ENCODE measurements around the gene PDC. TPM values are rescaled to one million over a fixed set of nuclear protein-coding genes. Genes with fewer than 3 reads are reported as not detected.
A peak's percentile ranks its signal among the peaks of the same experiment; 100 is the strongest.

The PDC gene
- total RNA-seq, 1 experiment from 2014 or later = not detected

DNA sequence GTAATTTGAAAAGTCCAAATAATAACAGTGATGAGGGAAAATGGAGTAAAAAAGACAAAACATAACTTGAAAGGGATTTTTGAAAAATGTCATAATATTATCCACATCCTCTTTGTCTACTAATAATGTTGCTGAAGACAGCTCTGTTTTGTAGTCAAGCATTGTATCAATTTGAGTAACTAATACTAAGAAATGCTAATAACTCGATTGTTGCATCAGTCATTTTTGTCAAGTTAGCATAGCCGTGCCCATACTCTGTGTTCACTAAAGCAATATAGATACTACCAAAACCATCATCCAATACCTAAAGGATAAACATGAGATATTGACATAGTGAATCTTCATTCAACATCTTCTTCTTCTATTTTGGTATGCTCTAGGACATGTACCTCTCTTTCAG, 17.3 kb downstream of the PDC start:
- Histone ChIP-seq H3K9me3 (no peaks in the 10 kb centered on the region), H3K4me1 (peaks cover 10% of the 10 kb centered on the region; the same call in 1 of the 2 replicates), H3K27me3 (replicated peaks; ENCODE audit: control insufficient read depth, insufficient read depth, low read length) (no peaks in the 10 kb centered on the region), H3K36me3 (ENCODE audit: control insufficient read depth, insufficient read depth, low read length) (no peaks in the 10 kb centered on the region), H3K4me3 (ENCODE audit: low read depth, low read length) (no peak overlapping the region)
- Mint-ChIP-seq H3K9me3 (ENCODE audit: unreplicated experiment) (peaks cover 4% of the 10 kb centered on the region), H3K4me1 (ENCODE audit: low read depth, unreplicated experiment) (peaks cover 19% of the 10 kb centered on the region), H3K27me3 (ENCODE audit: insufficient read depth, unreplicated experiment) (no peaks in the 10 kb centered on the region), H3K4me3 (ENCODE audit: unreplicated experiment) (no peak overlapping the region), H3K27ac (ENCODE audit: unreplicated experiment) (no peak overlapping the region), H3K36me3 (ENCODE audit: insufficient read depth, unreplicated experiment) (no peaks in the 10 kb centered on the region)
- BruUV-seq (replicated peaks) = no TSS peak
- TF ChIP-seq, protein P1, sequence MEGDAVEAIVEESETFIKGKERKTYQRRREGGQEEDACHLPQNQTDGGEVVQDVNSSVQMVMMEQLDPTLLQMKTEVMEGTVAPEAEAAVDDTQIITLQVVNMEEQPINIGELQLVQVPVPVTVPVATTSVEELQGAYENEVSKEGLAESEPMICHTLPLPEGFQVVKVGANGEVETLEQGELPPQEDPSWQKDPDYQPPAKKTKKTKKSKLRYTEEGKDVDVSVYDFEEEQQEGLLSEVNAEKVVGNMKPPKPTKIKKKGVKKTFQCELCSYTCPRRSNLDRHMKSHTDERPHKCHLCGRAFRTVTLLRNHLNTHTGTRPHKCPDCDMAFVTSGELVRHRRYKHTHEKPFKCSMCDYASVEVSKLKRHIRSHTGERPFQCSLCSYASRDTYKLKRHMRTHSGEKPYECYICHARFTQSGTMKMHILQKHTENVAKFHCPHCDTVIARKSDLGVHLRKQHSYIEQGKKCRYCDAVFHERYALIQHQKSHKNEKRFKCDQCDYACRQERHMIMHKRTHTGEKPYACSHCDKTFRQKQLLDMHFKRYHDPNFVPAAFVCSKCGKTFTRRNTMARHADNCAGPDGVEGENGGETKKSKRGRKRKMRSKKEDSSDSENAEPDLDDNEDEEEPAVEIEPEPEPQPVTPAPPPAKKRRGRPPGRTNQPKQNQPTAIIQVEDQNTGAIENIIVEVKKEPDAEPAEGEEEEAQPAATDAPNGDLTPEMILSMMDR (IDR thresholded peaks at IDR 0.05; ENCODE audit: insufficient read depth in 1 of 2, low read depth in 1 of 2, low read length in 1 of 2, severe bottlenecking in 1 of 2, unreplicated experiment in 1 of 2) = no peak
- intact Hi-C loops (cut with micrococcal nuclease; ENCODE audit: unreplicated experiment) = no loop called here
- ChIA-PET CTCF (no interaction called here), POLR2A (no interaction called here)
- DNase-seq = no peak

DNA sequence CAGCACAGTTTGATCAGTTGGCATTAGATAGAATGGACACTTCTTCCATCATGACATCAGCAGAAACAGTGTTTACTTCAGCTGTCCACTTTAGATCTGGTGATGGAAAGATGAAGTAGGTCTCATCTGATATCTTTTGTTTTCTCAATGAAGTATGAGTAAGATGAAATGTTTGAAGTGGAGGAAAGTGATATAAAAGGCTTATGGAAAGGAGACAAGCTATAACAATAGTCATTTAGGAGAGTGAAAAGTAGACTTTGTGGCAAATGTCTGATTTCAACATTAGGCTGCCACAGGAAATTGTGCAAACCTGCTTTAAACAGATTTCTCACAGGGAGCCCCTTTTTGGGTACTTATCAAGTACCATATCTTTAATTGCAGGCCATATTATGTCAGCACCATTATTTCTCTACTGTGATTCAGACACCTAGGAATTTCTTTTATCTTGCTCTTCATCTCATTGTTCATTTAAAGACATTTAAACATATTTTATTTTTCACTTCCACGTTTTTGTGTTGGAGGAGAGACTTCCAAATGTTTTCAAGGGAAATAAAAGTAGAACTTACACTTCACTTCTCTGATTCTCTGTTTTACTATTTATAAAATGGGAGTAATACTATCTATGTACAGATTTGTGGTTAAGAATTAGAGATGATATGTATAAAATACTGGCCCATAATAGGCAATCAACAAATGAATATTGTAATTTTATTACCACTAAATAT, 18.1 kb downstream of the PDC start:
- Mint-ChIP-seq H3K27ac (ENCODE audit: unreplicated experiment) (peak overlapping the region; percentile 38), H3K4me1 (ENCODE audit: low read depth, unreplicated experiment) (peaks cover 19% of the 10 kb centered on the region), H3K4me3 (ENCODE audit: unreplicated experiment) (no peak overlapping the region), H3K27me3 (ENCODE audit: insufficient read depth, unreplicated experiment) (no peaks in the 10 kb centered on the region), H3K9me3 (ENCODE audit: unreplicated experiment) (peaks cover 6% of the 10 kb centered on the region), H3K36me3 (ENCODE audit: insufficient read depth, unreplicated experiment) (no peaks in the 10 kb centered on the region)
- intact Hi-C loops (cut with micrococcal nuclease; ENCODE audit: unreplicated experiment) = no loop called here
- no peak for DNase-seq
- no peaks in the 10 kb centered on the region for H3K9me3 ChIP-seq
- H3K27me3 ChIP-seq (replicated peaks; ENCODE audit: control insufficient read depth, insufficient read depth, low read length) = no peaks in the 10 kb centered on the region
- H3K36me3 ChIP-seq (ENCODE audit: control insufficient read depth, insufficient read depth, low read length) = no peaks in the 10 kb centered on the region
- no TSS peak for BruUV-seq (replicated peaks)
- ChIA-PET CTCF (no interaction called here), POLR2A (no interaction called here)
- TF ChIP-seq, protein P1 (IDR thresholded peaks at IDR 0.05; ENCODE audit: insufficient read depth in 1 of 2, low read depth in 1 of 2, low read length in 1 of 2, severe bottlenecking in 1 of 2, unreplicated experiment in 1 of 2) = no peak
- peaks cover 10% of the 10 kb centered on the region; the same call in 1 of the 2 replicates for H3K4me1 ChIP-seq
- no peak overlapping the region for H3K4me3 ChIP-seq (ENCODE audit: low read depth, low read length)

DNA sequence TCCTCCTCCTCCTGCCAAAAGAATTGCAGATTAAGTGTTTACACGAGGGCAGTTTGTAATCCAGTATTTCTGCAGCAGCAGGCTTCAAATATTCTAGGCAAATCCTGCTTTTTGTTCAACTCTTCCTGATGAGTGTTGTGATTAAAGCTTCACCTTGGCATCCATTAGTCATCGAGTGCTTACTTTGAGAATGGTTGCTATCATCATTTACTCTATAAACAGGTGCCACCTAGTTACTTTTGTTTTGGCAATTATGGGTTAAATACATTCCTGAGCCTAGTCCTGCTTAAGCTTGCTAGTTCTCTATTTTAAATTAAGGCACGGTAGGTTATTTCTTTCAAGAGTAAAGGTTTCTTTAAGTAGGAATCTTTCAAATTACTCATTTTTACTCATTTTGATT, 20.3 kb downstream of the PDC start:
- ChIA-PET POLR2A (no interaction called here), CTCF (interaction anchor here (0.7 kb wide), 1 partner anchor 165 kb away, joined by 3 read pairs; no protein-coding TSS in a partner anchor)
- TF ChIP-seq, protein P1 (IDR thresholded peaks at IDR 0.05; ENCODE audit: insufficient read depth in 1 of 2, low read depth in 1 of 2, low read length in 1 of 2, severe bottlenecking in 1 of 2, unreplicated experiment in 1 of 2) = no peak
- Histone ChIP-seq H3K27me3 (replicated peaks; ENCODE audit: control insufficient read depth, insufficient read depth, low read length) (no peaks in the 10 kb centered on the region), H3K9me3 (no peaks in the 10 kb centered on the region), H3K36me3 (ENCODE audit: control insufficient read depth, insufficient read depth, low read length) (no peaks in the 10 kb centered on the region), H3K4me1 (peaks cover 10% of the 10 kb centered on the region; the same call in 1 of the 2 replicates), H3K4me3 (ENCODE audit: low read depth, low read length) (no peak overlapping the region)
- Mint-ChIP-seq H3K4me1 (ENCODE audit: low read depth, unreplicated experiment) (peaks cover 19% of the 10 kb centered on the region), H3K27me3 (ENCODE audit: insufficient read depth, unreplicated experiment) (no peaks in the 10 kb centered on the region), H3K9me3 (ENCODE audit: unreplicated experiment) (peaks cover 6% of the 10 kb centered on the region), H3K36me3 (ENCODE audit: insufficient read depth, unreplicated experiment) (no peaks in the 10 kb centered on the region), H3K27ac (ENCODE audit: unreplicated experiment) (no peak overlapping the region), H3K4me3 (ENCODE audit: unreplicated experiment) (no peak overlapping the region)
- DNase-seq = no peak
- intact Hi-C loops (cut with micrococcal nuclease; ENCODE audit: unreplicated experiment) = no loop called here
- BruUV-seq (replicated peaks) = no TSS peak
